GM23248 (cell line): ENCODE results near the gene UBE3D. TPM values are rescaled to one million over a fixed set of nuclear protein-coding genes. Genes with fewer than 3 reads are reported as not detected.

Experiments used
- DNase-seq: peaks from one replicate; pipeline ENCODE4 v3.0.0-alpha.2; 2015
- H2AFZ ChIP-seq: fragments of 200-600 bp; sonication (generic); 2 replicates; pipeline ENCODE4 v1.6.1; 2016; ENCODE audit warnings: antibody characterized with exemption
- H3F3A ChIP-seq: fragments of 200-600 bp; sonication (generic); 2 replicates; pipeline ENCODE4 v1.6.1; 2016; ENCODE audit warnings: mild to moderate bottlenecking, antibody characterized with exemption, mixed run types; ENCODE audit not compliant: insufficient read depth
- H3K27ac ChIP-seq: fragments of 200-600 bp; sonication (generic); 2 replicates; pipeline ENCODE4 v1.5.1; 2016; ENCODE audit warnings: mild to moderate bottlenecking
- H3K27me3 ChIP-seq: fragments of 200-600 bp; sonication (generic); replicated peaks from 2 replicates; pipeline ENCODE4 v1.6.1; 2016; ENCODE audit warnings: mild to moderate bottlenecking; ENCODE audit not compliant: insufficient read depth
- H3K36me3 ChIP-seq: fragments of 200-600 bp; sonication (generic); 2 replicates; pipeline ENCODE4 v1.6.1; 2016; ENCODE audit warnings: low read depth, mild to moderate bottlenecking
- H3K4me1 ChIP-seq: fragments of 200-600 bp; sonication (generic); 2 replicates; pipeline ENCODE4 v1.6.1; 2016; ENCODE audit warnings: mild to moderate bottlenecking; ENCODE audit not compliant: insufficient read depth
- H3K4me2 ChIP-seq: fragments of 200-600 bp; sonication (generic); one replicate; pipeline ENCODE4 v1.6.1; 2016; ENCODE audit warnings: mild to moderate bottlenecking; ENCODE audit not compliant: unreplicated experiment
- H3K4me3 ChIP-seq: fragments of 200-600 bp; sonication (generic); 2 replicates; pipeline ENCODE4 v1.5.1; 2016; ENCODE audit warnings: mild to moderate bottlenecking
- H3K79me2 ChIP-seq: fragments of 200-600 bp; sonication (generic); 2 replicates; pipeline ENCODE4 v1.6.1; 2016; ENCODE audit warnings: mild to moderate bottlenecking; ENCODE audit not compliant: insufficient read depth
- H3K9ac ChIP-seq: fragments of 200-600 bp; sonication (generic); 2 replicates; pipeline ENCODE4 v1.6.1; 2016; ENCODE audit warnings: mild to moderate bottlenecking
- H3K9me2 ChIP-seq: fragments of 200-600 bp; sonication (generic); 2 replicates; pipeline ENCODE4 v1.6.1; 2016; ENCODE audit warnings: mixed run types, mild to moderate bottlenecking, moderate library complexity; ENCODE audit not compliant: insufficient read depth
- H3K9me3 ChIP-seq: fragments of 200-600 bp; sonication (generic); one replicate; pipeline ENCODE4 v1.6.1; 2017; ENCODE audit warnings: low read depth
- H4K20me1 ChIP-seq: fragments of 200-600 bp; sonication (generic); 2 replicates; pipeline ENCODE4 v1.6.0; 2016; ENCODE audit not compliant: insufficient read depth
- EZH2 ChIP-seq: fragments of 200-600 bp; sonication (generic); IDR thresholded peaks from 2 replicates; pipeline ENCODE4 v1.6.1; 2018; ENCODE audit warnings: antibody characterized with exemption, mild to moderate bottlenecking; ENCODE audit not compliant: insufficient read depth, poor library complexity, severe bottlenecking
- EZH2phosphoT487 ChIP-seq: fragments of 200-600 bp; sonication (generic); IDR thresholded peaks from 2 replicates; pipeline ENCODE4 v1.6.1; 2018; ENCODE audit warnings: antibody characterized with exemption, moderate library complexity, mild to moderate bottlenecking, low read depth; ENCODE audit not compliant: insufficient read depth
- WGBS, 2 experiments: methylation state at CpG; one replicate each; pipeline ENCODE4 v1.1.6; 2015 to 2017; ENCODE audit warnings: low lambda C conversion rate in 2 of 2, low coverage in 1 of 2; ENCODE audit errors: missing lambda C conversion rate in 2 of 2; 5-methylcytosine and 5-hydroxymethylcytosine counted together
- in situ Hi-C: fragments of 300-500 bp; cut with MboI; formaldehyde crosslinking; loops from 2 replicates; pipeline ENCODE4 v1.15.0; 2020
- polyA plus RNA-seq: library from polyadenylated mRNA; unstranded; fragments of >200 nt; fragmentation: Nextera tagmentation; extraction: Ambion mirVana; gene quantifications from 2 replicates; pipeline ENCODE4 v1.2.1, GENCODE V29; 2016
- total RNA-seq: library from RNA; depleted of rRNA; stranded (reverse); fragments of >200 nt; shearing (Covaris generic); gene quantifications from 2 replicates; pipeline ENCODE4 v1.2.3, GENCODE V29; 2014

Gene UBE3D
- total and polyA plus RNA-seq, 2 experiments from 2014 or later, result 2.1 to 6.9 TPM

DNA sequence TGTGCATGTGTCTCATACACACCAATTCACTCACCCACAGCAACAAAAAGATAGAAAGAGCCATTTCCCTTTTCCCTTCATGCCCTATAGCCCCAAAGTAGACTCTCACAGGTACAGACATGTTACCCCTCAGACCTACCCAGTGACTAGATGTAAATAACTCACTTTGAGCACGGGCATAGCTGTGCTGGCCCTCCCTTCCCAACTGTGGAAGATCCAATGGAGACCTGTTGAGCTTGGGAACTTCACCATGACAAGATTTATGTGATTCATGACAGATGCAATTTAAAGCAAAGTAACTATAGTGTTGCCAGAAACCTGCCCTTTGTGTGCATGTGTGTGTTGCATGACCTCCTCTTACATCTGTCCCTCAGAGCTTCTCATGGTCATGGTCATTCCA lies 175.4 kb downstream of the UBE3D start:
- no peak for DNase-seq
- Histone ChIP-seq H2AFZ (no peak overlapping the region), H3K4me2 (no peak overlapping the region), H3K9ac (no peak overlapping the region), H3F3A (no peaks in the 10 kb centered on the region; the same call in 1 of the 2 replicates), H3K4me3 (no peak overlapping the region), H3K9me3 (no peaks in the 10 kb centered on the region), H3K27me3 (no peaks in the 10 kb centered on the region), H4K20me1 (no peaks in the 10 kb centered on the region), H3K4me1 (no peaks in the 10 kb centered on the region), H3K27ac (no peak overlapping the region), H3K79me2 (no peaks in the 10 kb centered on the region), H3K9me2 (no peaks in the 10 kb centered on the region; the same call in 1 of the 2 replicates), H3K36me3 (no peaks in the 10 kb centered on the region)
- in situ Hi-C loops, result no loop called here
- TF ChIP-seq EZH2 (no peak), EZH2phosphoT487 (no peak)
- WGBS, 2 experiments, result 40 to 72% methylated on average over 1 of the region's 1 CpG

- H3K4me3 ChIP-seq, result no peak overlapping the region
- no peaks in the 10 kb centered on the region for H3K79me2 ChIP-seq
- no peak overlapping the region for H3K4me2 ChIP-seq
- no peaks in the 10 kb centered on the region; the same call in 1 of the 2 replicates for H3F3A ChIP-seq
- TF ChIP-seq EZH2phosphoT487, result no peak
- no peak for TF ChIP-seq EZH2
- DNase-seq, result no peak
- WGBS, 2 experiments, result 87 to 90% methylated on average over 5 of the region's 5 CpGs
- no peak overlapping the region for H3K9ac ChIP-seq
- H3K27ac ChIP-seq, result no peak overlapping the region
- H3K36me3 ChIP-seq, result no peaks in the 10 kb centered on the region
- H2AFZ ChIP-seq, result no peak overlapping the region
- H4K20me1 ChIP-seq, result no peaks in the 10 kb centered on the region
- H3K9me2 ChIP-seq, result no peaks in the 10 kb centered on the region; the same call in 1 of the 2 replicates
- in situ Hi-C loops, result no loop called here
- H3K9me3 ChIP-seq, result no peaks in the 10 kb centered on the region
- no peaks in the 10 kb centered on the region for H3K27me3 ChIP-seq
- no peaks in the 10 kb centered on the region for H3K4me1 ChIP-seq
Observed at GRCh38 chr6:82889143-82889542, 176.5 kb downstream of the UBE3D start.

DNA sequence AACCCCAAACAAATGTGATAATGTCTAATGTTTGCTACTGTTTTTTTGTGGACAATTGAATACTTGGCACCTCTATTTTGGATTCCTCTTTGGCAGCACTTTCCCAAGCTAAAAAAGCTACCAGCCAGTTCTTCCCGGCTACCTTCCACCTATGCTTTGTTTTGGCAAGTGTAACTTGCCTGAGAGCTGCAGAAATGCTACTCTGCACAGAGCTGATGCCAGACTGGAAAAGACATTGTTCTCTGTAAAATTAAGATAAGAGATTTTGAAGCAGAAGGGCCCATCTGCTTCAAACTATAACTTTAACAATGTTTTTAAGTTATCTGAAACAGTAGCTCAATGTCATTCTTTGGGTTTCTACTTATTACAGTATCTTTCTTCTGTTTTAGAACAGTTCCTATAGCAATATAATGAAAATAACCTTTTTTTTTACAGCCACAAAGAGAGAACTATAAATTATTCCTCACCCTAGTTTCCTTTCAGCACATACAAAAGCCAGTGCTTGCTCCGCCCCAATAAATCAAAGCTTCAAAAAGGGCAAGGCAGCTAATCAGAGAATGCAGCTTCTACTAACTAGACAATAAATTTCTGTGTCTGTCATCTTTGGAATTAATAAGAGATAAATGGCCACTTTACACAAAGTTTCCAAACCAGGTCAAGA lies 183.1 kb downstream of the UBE3D start:
- H3K36me3 ChIP-seq, result no peaks in the 10 kb centered on the region

GRCh38 chr6:82881519-82881918 lies 184.1 kb downstream of the UBE3D start:
- Histone ChIP-seq H4K20me1 (no peaks in the 10 kb centered on the region), H3K4me1 (peaks cover 11% of the 10 kb centered on the region), H3K27ac (no peak overlapping the region), H3K9ac (no peak overlapping the region), H3K9me2 (no peaks in the 10 kb centered on the region), H3K36me3 (no peaks in the 10 kb centered on the region), H3K9me3 (no peaks in the 10 kb centered on the region), H2AFZ (no peak overlapping the region), H3K4me3 (no peak overlapping the region), H3F3A (peaks cover 4% of the 10 kb centered on the region), H3K27me3 (no peaks in the 10 kb centered on the region; the same call in 1 of the 2 replicates), H3K79me2 (no peaks in the 10 kb centered on the region), H3K4me2 (no peak overlapping the region)
- DNase-seq, result no peak
- TF ChIP-seq EZH2phosphoT487 (no peak), EZH2 (no peak)
- WGBS, 2 experiments, result 86 to 88% methylated on average over 1 of the region's 1 CpG
- in situ Hi-C loops, result no loop called here

More for the DNA sequence above, 183.1 kb downstream of the UBE3D start:
- no peaks in the 10 kb centered on the region for H4K20me1 ChIP-seq
- no peak overlapping the region for H2AFZ ChIP-seq
- 85 to 87% methylated on average over 2 of the region's 2 CpGs for WGBS, 2 experiments
- no peaks in the 10 kb centered on the region for H3K9me3 ChIP-seq
- in situ Hi-C loops, result no loop called here
- DNase-seq, result no peak
- H3F3A ChIP-seq, result no peaks in the 10 kb centered on the region
- 0 out of 2 replicates have a peak, but pooled peaks cover 1% of the 10 kb centered on the region for H3K4me1 ChIP-seq
- H3K27me3 ChIP-seq, result no peaks in the 10 kb centered on the region; the same call in 1 of the 2 replicates
- H3K27ac ChIP-seq, result no peak overlapping the region
- H3K9me2 ChIP-seq, result no peaks in the 10 kb centered on the region
- H3K9ac ChIP-seq, result no peak overlapping the region
- no peaks in the 10 kb centered on the region for H3K79me2 ChIP-seq
- H3K4me3 ChIP-seq, result no peak overlapping the region
- H3K4me2 ChIP-seq, result no peak overlapping the region
- TF ChIP-seq EZH2, result no peak
- no peak for TF ChIP-seq EZH2phosphoT487

DNA sequence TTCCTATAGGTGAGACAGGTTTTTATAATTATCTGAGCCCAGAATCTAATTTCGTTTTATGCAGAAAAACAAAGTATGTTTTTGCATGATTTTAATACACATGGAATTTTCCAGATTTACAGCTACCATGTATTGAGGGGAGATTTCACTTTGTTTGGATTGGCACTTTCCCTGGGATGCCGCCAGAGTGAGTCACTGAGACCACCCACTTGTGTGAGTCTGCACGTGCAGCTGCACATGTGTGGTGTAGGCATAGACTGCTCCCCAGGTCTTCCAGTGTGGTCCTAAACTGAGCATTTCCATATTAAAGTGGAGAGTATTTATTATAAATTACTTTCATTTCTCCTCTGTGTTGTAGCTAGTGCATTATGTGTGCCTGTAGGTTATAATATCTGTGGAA lies 186.8 kb downstream of the UBE3D start:
- peaks cover 16% of the 10 kb centered on the region for H3F3A ChIP-seq
- no peak overlapping the region for H3K4me3 ChIP-seq
- no peak for TF ChIP-seq EZH2phosphoT487
- TF ChIP-seq EZH2, result no peak
- no peak overlapping the region for H3K4me2 ChIP-seq
- no peaks in the 10 kb centered on the region for H3K9me2 ChIP-seq
- no peak overlapping the region for H3K9ac ChIP-seq
- in situ Hi-C loops, result no loop called here
- no peaks in the 10 kb centered on the region; the same call in 1 of the 2 replicates for H3K27me3 ChIP-seq
- H3K27ac ChIP-seq, result no peak overlapping the region
- peaks cover 24% of the 10 kb centered on the region for H3K4me1 ChIP-seq
- no peaks in the 10 kb centered on the region for H3K79me2 ChIP-seq
- DNase-seq, result no peak
- no peaks in the 10 kb centered on the region for H3K9me3 ChIP-seq
- H4K20me1 ChIP-seq, result no peaks in the 10 kb centered on the region
- no peak overlapping the region for H2AFZ ChIP-seq
- 33 to 40% methylated on average over 3 of the region's 3 CpGs for WGBS, 2 experiments
- H3K36me3 ChIP-seq, result no peaks in the 10 kb centered on the region
